ENCODE data around the gene TUBA3E.
A peak's percentile ranks its signal among the peaks of the same experiment; 100 is the strongest.
"Not testable (repeated sequence)": the region's sequence is repeated elsewhere in the genome, so short reads cannot be mapped to it uniquely, and the experiment has no call there.

Gene TUBA3E

GRCh38 chr2:130186391-130186790, 11.8 kb downstream of the TUBA3E start:
- H3K27ac ChIP-seq: no peak overlapping the region
- no peak for TF ChIP-seq ZFX (IDR thresholded peaks at IDR 0.05)
- TF ChIP-seq CTCF (conservative IDR thresholded peaks at IDR 0.05): no peak

DNA sequence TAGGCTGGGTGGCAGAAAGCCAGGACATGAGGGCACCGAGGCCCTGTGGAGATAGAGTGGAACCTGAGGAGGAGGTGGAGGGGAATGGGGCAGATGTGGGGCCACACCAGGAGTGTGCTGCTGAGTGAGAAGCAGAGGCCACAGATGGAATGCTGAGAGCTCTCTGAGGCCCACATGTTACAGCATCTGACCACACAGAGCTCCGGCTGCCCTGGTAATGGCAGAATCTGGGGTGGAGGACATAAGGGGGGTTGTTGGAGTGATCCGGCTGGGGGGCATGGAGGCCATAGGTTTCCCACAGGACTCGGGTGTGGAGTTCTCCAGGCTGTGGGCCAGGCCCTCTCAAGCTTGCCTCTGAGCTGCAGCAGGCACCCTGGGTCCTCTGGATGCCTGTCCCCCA, 12.3 kb downstream of the TUBA3E start:
- no peak overlapping the region for H3K27ac ChIP-seq
- TF ChIP-seq ZFX (IDR thresholded peaks at IDR 0.05) (no peak), CTCF (conservative IDR thresholded peaks at IDR 0.05) (no peak)

GRCh38 chr2:130185436-130185835, 12.8 kb downstream of the TUBA3E start:
- no peak overlapping the region for H3K27ac ChIP-seq
- no peak for TF ChIP-seq ZFX (IDR thresholded peaks at IDR 0.05)

GRCh38 chr2:130183512-130184373, 14.5 kb downstream of the TUBA3E start:
- H3K27ac ChIP-seq: peak overlapping the region; percentile 88
- no peak for TF ChIP-seq CTCF (conservative IDR thresholded peaks at IDR 0.05)
- no peak for TF ChIP-seq ZFX (IDR thresholded peaks at IDR 0.05)

GRCh38 chr2:130182826-130183511, 15.3 kb downstream of the TUBA3E start:
- H3K27ac ChIP-seq: peak overlapping the region; percentile 88

GRCh38 chr2:130181880-130182682, 16.2 kb downstream of the TUBA3E start, which contains the start of gene MZT2B:
Gene MZT2B (plus strand): TSS chr2:130182262. CDS start chr2:130182283, 21 bp downstream.
- H3K27ac ChIP-seq: peak within 1 kb of the TSS; percentile 88
- TF ChIP-seq CTCF (conservative IDR thresholded peaks at IDR 0.05) (peak; percentile 91), ZFX (IDR thresholded peaks at IDR 0.05) (peak; percentile 17)

DNA sequence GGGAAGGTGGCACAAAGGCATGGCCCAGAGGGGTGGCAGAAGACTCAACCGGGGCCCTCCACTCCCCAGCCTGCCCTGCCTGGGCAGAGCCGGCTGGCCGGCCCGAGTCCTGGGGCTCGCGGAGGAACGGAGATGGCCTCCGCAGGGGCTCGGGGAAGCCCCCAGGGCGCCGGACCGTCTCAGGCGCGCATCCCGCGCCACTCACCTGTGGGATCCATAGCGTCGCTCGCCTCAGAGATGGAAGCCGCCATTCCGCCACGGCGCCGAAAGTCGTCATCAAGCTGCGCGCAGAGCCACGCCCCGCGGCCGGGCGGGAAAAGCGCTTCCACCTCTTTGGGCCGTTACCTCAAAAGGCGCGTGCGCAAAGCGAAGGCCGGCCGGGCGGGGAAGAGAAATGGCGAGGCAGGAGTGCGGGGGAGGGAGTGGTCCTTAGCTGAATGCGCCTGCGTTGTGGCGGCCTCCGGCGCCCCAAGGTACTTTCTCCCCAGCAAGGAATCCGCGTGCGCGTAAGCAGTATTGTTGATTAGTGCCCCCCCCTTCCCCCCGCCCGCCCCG, 16.8 kb downstream of the TUBA3E start, which contains the start of gene SMPD4:
TSS of gene SMPD4 (minus strand) at position 278 of the 555 bp plus-strand sequence. CDS start 5,010 bp downstream, outside the sequence.
- TF ChIP-seq CTCF (conservative IDR thresholded peaks at IDR 0.05) (no peak), ZFX (IDR thresholded peaks at IDR 0.05) (no peak)
- H3K27ac ChIP-seq: peak within 1 kb of the TSS; percentile 88

GRCh38 chr2:130180404-130181324, 17.6 kb downstream of the TUBA3E start:
- peak overlapping the region; percentile 88 for H3K27ac ChIP-seq

GRCh38 chr2:130174866-130175265, 23.4 kb downstream of the TUBA3E start:
- not testable (repeated sequence) for H3K27ac ChIP-seq
